Smooth muscle cell (in vitro differentiated cells): ENCODE data around the gene FBXW5. TPM values are rescaled to one million over a fixed set of nuclear protein-coding genes. Genes with fewer than 3 reads are reported as not detected.
A peak's percentile ranks its signal among the peaks of the same experiment; 100 is the strongest.

Source experiments
- DNase-seq: peaks from one replicate; lab custom pipeline; 2025; ENCODE audit not compliant: unreplicated experiment; lab: John Stamatoyannopoulos, UW
- H2AFZ ChIP-seq: fragments of 200-600 bp; sonication (generic); 2 replicates; pipeline ENCODE4 v1.6.0; 2016; ENCODE audit warnings: antibody characterized with exemption, low read depth, mild to moderate bottlenecking
- H3F3A ChIP-seq: fragments of 200-600 bp; sonication (generic); 2 replicates; pipeline ENCODE4 v1.6.0; 2017; ENCODE audit warnings: antibody characterized with exemption, low read depth
- H3K27ac ChIP-seq: fragments of 200-600 bp; sonication (generic); 2 replicates; pipeline ENCODE4 v1.5.1; 2016; ENCODE audit warnings: low read depth, mild to moderate bottlenecking
- H3K27me3 ChIP-seq: fragments of 200-600 bp; sonication (generic); 2 replicates; pipeline ENCODE4 v1.6.1; 2016; ENCODE audit warnings: low read depth, mild to moderate bottlenecking
- H3K36me3 ChIP-seq: fragments of 200-600 bp; sonication (generic); 2 replicates; pipeline ENCODE4 v1.5.1; 2016; ENCODE audit warnings: low read depth
- H3K4me1 ChIP-seq: fragments of 200-600 bp; sonication (generic); 2 replicates; pipeline ENCODE4 v1.5.1; 2016; ENCODE audit warnings: low read depth
- H3K4me2 ChIP-seq: fragments of 200-600 bp; sonication (generic); 2 replicates; pipeline ENCODE4 v1.6.0; 2016; ENCODE audit warnings: mild to moderate bottlenecking
- H3K4me3 ChIP-seq: fragments of 200-600 bp; sonication (generic); 2 replicates; pipeline ENCODE4 v1.5.1; 2016; ENCODE audit warnings: mild to moderate bottlenecking
- H3K79me2 ChIP-seq: fragments of 200-600 bp; sonication (generic); 2 replicates; pipeline ENCODE4 v1.6.0; 2016; ENCODE audit warnings: low read depth, mild to moderate bottlenecking
- H3K9ac ChIP-seq: fragments of 200-600 bp; sonication (generic); 2 replicates; pipeline ENCODE4 v1.6.0; 2016; ENCODE audit warnings: low read depth
- H3K9me3 ChIP-seq: fragments of 200-600 bp; sonication (generic); replicated peaks from 2 replicates; pipeline ENCODE4 v1.5.1; 2016; ENCODE audit warnings: low read depth
- H4K20me1 ChIP-seq: fragments of 200-600 bp; sonication (generic); 2 replicates; pipeline ENCODE4 v1.6.0; 2016; ENCODE audit warnings: low read depth
- WGBS: methylation state at CpG from one replicate; pipeline ENCODE4 v1.1.7; 2016; ENCODE audit warnings: low lambda C conversion rate; 5-methylcytosine and 5-hydroxymethylcytosine counted together
- polyA plus RNA-seq: library from polyadenylated mRNA; unstranded; fragments of >200 nt; fragmentation: Nextera tagmentation; extraction: Ambion mirVana; gene quantifications from 2 replicates; pipeline ENCODE4 v1.2.1, GENCODE V29; 2016
- total RNA-seq: library from RNA; depleted of rRNA; stranded (reverse); fragments of >200 nt; gene quantifications from 2 replicates; pipeline ENCODE4 v1.2.3, GENCODE V29; 2014
- TF ChIP-seq, protein P1 (sequence below): fragments of 200-600 bp; sonication (generic); IDR thresholded peaks from 2 replicates; pipeline ENCODE4 v1.5.1; 2017; ENCODE audit warnings: borderline replicate concordance, mild to moderate bottlenecking, antibody characterized with exemption; ENCODE audit not compliant: insufficient read depth, poor library complexity, severe bottlenecking

FBXW5 gene
- total and polyA plus RNA-seq, 2 experiments from 2014 or later, result 70.5 to 105 TPM

DNA sequence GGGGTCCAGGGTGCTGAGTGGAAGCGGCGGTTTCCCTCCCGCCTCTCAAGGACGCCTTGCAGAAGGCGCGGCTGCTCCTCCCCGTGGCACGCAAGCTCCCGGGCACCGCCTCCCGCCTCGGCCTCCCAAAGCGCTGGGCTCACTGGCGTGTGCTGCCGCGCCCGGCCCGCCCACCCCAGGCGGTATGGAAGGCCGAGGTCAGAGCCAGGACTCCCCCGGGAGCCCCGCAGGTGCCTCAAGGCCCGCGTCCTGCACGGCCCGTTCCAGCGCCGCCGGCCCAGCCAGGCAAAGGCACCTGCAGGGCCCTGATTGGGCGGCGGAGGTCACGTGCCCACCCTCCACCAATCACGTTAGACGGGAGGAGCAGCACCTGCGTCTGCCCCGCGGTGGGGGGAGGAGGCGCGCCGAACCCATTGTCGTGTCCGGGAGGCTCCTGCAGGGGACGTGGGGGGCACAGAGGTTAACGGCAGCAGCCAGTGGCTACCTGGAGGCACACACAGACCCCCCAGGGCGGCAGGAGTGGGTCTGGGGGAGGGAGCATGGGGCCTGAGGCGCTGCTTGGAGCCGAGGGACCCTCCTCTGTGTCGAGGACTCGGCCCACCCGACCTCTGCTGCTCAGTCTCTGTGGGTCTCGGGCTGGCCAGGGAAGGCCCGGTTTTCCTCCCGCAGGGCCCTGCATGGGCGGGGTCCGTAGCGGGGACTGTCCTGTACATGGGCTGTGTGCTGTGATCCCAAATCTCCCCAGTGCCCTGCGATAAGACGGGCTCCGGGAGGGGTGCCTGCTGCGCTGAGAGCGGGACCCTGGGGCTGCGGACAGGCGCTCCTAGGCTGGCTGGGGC lies 5.5 kb upstream of the FBXW5 start:
- Histone ChIP-seq H3K4me2 (peak overlapping the region; percentile 85), H3K9me3 (no peaks in the 10 kb centered on the region), H4K20me1 (no peaks in the 10 kb centered on the region), H3K4me3 (peak overlapping the region; percentile 47), H3F3A (no peaks in the 10 kb centered on the region), H3K9ac (no peak overlapping the region), H3K79me2 (no peaks in the 10 kb centered on the region), H3K4me1 (peaks cover 6% of the 10 kb centered on the region), H2AFZ (no peak overlapping the region), H3K27me3 (no peaks in the 10 kb centered on the region), H3K27ac (no peak overlapping the region), H3K36me3 (no peaks in the 10 kb centered on the region)
- TF ChIP-seq, protein P1, sequence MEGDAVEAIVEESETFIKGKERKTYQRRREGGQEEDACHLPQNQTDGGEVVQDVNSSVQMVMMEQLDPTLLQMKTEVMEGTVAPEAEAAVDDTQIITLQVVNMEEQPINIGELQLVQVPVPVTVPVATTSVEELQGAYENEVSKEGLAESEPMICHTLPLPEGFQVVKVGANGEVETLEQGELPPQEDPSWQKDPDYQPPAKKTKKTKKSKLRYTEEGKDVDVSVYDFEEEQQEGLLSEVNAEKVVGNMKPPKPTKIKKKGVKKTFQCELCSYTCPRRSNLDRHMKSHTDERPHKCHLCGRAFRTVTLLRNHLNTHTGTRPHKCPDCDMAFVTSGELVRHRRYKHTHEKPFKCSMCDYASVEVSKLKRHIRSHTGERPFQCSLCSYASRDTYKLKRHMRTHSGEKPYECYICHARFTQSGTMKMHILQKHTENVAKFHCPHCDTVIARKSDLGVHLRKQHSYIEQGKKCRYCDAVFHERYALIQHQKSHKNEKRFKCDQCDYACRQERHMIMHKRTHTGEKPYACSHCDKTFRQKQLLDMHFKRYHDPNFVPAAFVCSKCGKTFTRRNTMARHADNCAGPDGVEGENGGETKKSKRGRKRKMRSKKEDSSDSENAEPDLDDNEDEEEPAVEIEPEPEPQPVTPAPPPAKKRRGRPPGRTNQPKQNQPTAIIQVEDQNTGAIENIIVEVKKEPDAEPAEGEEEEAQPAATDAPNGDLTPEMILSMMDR, result no peak
- WGBS, result 11% methylated on average over 42 of the region's 63 CpGs
- DNase-seq, result peak; percentile 79

DNA sequence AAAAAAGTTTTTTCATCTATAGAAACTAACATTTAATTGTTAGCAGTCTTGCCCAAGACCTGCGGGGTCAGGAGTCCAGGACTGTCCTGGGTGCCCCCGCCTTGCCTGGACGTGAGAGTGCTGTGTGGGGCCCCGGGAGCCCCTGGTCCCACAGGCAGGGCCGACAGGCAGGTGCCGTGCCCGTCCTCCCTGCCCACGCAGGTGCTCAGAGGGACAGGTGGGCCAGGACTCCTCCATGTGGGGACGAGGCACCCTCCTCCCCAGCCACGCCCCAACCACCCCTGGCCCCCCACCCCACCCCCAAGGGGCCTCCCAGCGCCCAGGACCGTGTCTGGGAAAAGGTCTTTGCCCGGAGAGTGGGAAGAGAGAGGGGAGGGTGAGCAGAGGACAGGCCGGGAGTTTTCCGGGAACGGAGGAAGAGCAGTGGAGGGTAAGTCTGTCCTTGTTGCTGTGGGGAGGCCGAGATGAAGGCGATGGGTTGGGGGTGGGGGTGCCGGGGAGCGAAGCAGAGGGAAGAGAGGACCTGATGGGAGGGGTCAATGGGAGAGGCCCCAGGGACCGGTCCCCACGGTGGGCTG lies 4.8 kb upstream of the FBXW5 start:
- Histone ChIP-seq H3F3A (no peaks in the 10 kb centered on the region), H3K36me3 (no peaks in the 10 kb centered on the region), H3K4me2 (peak overlapping the region; percentile 85), H3K4me1 (peaks cover 6% of the 10 kb centered on the region), H3K9ac (no peak overlapping the region), H4K20me1 (no peaks in the 10 kb centered on the region), H3K27ac (no peak overlapping the region), H3K9me3 (no peaks in the 10 kb centered on the region), H3K4me3 (peak overlapping the region; percentile 47), H3K27me3 (no peaks in the 10 kb centered on the region), H3K79me2 (no peaks in the 10 kb centered on the region), H2AFZ (no peak overlapping the region)
- TF ChIP-seq, protein P1, result no peak
- no peak for DNase-seq
- WGBS, result 38% methylated on average over 16 of the region's 22 CpGs

DNA sequence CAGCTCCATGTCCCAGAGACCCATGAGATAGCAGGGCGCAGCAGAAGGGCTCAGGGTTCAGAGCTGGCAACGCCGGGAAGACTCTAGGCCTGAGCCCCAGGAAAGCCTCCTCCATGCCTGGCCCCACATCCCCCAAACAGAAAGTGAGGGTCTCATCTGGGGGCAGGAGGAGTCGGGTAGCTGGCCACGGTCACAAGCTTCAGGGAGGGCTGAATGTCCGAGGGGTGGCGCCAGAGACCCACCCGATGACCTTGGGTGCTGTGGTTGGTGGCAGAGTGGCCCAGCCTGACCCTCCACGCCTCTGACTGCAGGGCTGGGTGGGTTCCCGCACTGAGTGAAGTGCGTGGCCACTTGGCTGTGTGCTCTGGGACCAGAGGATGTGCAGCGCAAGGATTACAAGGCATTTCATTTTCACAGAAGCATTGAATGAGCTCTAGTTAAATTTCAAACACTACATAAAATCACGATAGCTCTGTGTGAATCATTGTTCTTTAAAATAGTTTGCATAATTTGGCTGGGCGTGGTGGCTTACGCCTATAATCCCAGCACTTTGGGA lies 3.5 kb upstream of the FBXW5 start:
- no peak overlapping the region for H3K9ac ChIP-seq
- H3K4me2 ChIP-seq, result no peak overlapping the region
- 63% methylated on average over 14 of the region's 15 CpGs for WGBS
- peaks cover 11% of the 10 kb centered on the region for H3K79me2 ChIP-seq
- H3K27me3 ChIP-seq, result no peaks in the 10 kb centered on the region
- peaks cover 6% of the 10 kb centered on the region for H3K4me1 ChIP-seq
- no peak overlapping the region for H3K4me3 ChIP-seq
- no peak overlapping the region for H2AFZ ChIP-seq
- no peak for DNase-seq
- no peaks in the 10 kb centered on the region for H3K9me3 ChIP-seq
- H3K27ac ChIP-seq, result no peak overlapping the region
- TF ChIP-seq, protein P1, result peak; percentile 27
- no peaks in the 10 kb centered on the region for H3F3A ChIP-seq
- H4K20me1 ChIP-seq, result peaks cover 8% of the 10 kb centered on the region
- no peaks in the 10 kb centered on the region for H3K36me3 ChIP-seq
